A673 (cell line): ENCODE measurements around the gene AMBRA1. TPM values are rescaled to one million over a fixed set of nuclear protein-coding genes. Genes with fewer than 3 reads are reported as not detected.

Experiments used
- BruUV-seq: library from RNA; stranded (reverse); fragments of 400-500 nt; replicated peaks from 2 replicates; lab custom pipeline; 2021; lab: Mats Ljungman, UMichigan
- CTCF ChIA-PET: fragments of 300-600 bp; sonication (Branson Sonifier 250); formaldehyde crosslinking; loops from one replicate; lab custom pipeline; 2022; ENCODE audit warnings: antibody characterized with exemption; lab: Charles Lee
- POLR2A ChIA-PET: fragments of 300-600 bp; sonication (Branson Sonifier 250); formaldehyde crosslinking; loops from one replicate; lab custom pipeline; 2022; ENCODE audit warnings: antibody characterized with exemption; ENCODE audit not compliant: low non-redundant PET; lab: Charles Lee
- DNase-seq: peaks from one replicate; pipeline ENCODE4 v3.0.0-alpha.2; 2015; ENCODE audit warnings: low spot score
- H3K27ac ChIP-seq: fragments of 200-600 bp; sonication (generic); 2 replicates; pipeline ENCODE4 v1.5.1; 2016; ENCODE audit warnings: mixed run types, low read depth, mild to moderate bottlenecking, mixed read lengths, antibody characterized with exemption, low read length; ENCODE audit not compliant: poor library complexity, severe bottlenecking
- H3K27me3 ChIP-seq: fragments of 200-600 bp; sonication (generic); replicated peaks from 2 replicates; pipeline ENCODE4 v1.6.1; 2017; ENCODE audit warnings: mixed run types, low read depth, mild to moderate bottlenecking, mixed read lengths, antibody characterized with exemption, low read length; ENCODE audit not compliant: insufficient read depth, poor library complexity
- H3K36me3 ChIP-seq: fragments of 200-600 bp; sonication (generic); 2 replicates; pipeline ENCODE4 v1.6.1; 2016; ENCODE audit warnings: mixed run types, mild to moderate bottlenecking, mixed read lengths, antibody characterized with exemption, low read length; ENCODE audit not compliant: insufficient read depth, poor library complexity, severe bottlenecking
- H3K4me1 ChIP-seq: fragments of 200-600 bp; sonication (generic); 2 replicates; pipeline ENCODE4 v1.6.1; 2017; ENCODE audit warnings: mixed run types, mild to moderate bottlenecking, mixed read lengths, antibody characterized with exemption, low read length; ENCODE audit not compliant: insufficient read depth, poor library complexity, severe bottlenecking
- H3K4me3 ChIP-seq: fragments of 200-600 bp; sonication (generic); 2 replicates; pipeline ENCODE4 v1.5.1; 2016; ENCODE audit warnings: low read depth, mixed run types, mild to moderate bottlenecking, mixed read lengths, low read length; ENCODE audit not compliant: poor library complexity, severe bottlenecking
- H3K9me3 ChIP-seq: fragments of 200-600 bp; sonication (generic); 2 replicates; pipeline ENCODE4 v1.6.1; 2016; ENCODE audit warnings: mixed run types, low read depth, mild to moderate bottlenecking, mixed read lengths, antibody characterized with exemption, low read length; ENCODE audit not compliant: poor library complexity, severe bottlenecking
- EZH2 ChIP-seq: fragments of 200-600 bp; sonication (generic); IDR thresholded peaks from 2 replicates; pipeline ENCODE4 v1.6.1; 2017; ENCODE audit warnings: borderline replicate concordance, low read depth, mild to moderate bottlenecking, mixed read lengths, antibody characterized with exemption, low read length; ENCODE audit not compliant: poor library complexity, severe bottlenecking
- intact Hi-C: fragments of 100-400 bp; cut with micrococcal nuclease; formaldehyde crosslinking; loops from one replicate; pipeline ENCODE4 v1.10.0; 2022; ENCODE audit not compliant: unreplicated experiment
- total RNA-seq: library from RNA; stranded (reverse); gene quantifications from 2 replicates; pipeline ENCODE4 v1.2.3, GENCODE V29; 2021
- TF ChIP-seq, protein P1 (sequence below): fragments of 300-800, 200-600 bp; sonication (generic); conservative IDR thresholded peaks from 2 replicates; pipeline ENCODE4 v1.5.1; 2017; ENCODE audit warnings: low read depth, mild to moderate bottlenecking, antibody characterized with exemption, low read length, moderate library complexity, mixed read lengths

Gene AMBRA1
- total RNA-seq, 1 experiment from 2014 or later = 78.1 TPM

DNA sequence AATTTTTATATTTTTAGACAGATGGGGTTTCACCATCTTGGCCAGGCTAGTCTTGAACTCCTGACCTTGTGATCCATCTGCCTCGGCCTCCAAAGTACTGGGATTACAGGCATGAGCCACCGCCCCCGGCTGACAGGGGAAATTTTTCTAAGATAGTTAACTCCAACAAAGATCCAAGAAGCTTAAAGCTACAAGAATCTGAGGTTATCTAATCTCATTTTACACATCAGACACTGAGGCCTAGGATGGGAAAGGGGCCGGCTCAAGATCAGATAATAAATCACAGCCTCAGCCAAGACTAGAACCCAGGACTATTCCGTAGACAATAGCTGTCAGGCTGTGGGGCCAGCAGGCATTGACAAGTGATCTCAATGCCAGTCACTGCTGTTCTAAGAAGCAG lies 94.0 kb downstream of the AMBRA1 start:
- Histone ChIP-seq H3K36me3 (peaks cover 4% of the 10 kb centered on the region), H3K9me3 (no peaks in the 10 kb centered on the region), H3K27ac (no peak overlapping the region), H3K4me1 (peaks cover 5% of the 10 kb centered on the region), H3K4me3 (no peak overlapping the region), H3K27me3 (no peaks in the 10 kb centered on the region)
- TF ChIP-seq, protein P1, sequence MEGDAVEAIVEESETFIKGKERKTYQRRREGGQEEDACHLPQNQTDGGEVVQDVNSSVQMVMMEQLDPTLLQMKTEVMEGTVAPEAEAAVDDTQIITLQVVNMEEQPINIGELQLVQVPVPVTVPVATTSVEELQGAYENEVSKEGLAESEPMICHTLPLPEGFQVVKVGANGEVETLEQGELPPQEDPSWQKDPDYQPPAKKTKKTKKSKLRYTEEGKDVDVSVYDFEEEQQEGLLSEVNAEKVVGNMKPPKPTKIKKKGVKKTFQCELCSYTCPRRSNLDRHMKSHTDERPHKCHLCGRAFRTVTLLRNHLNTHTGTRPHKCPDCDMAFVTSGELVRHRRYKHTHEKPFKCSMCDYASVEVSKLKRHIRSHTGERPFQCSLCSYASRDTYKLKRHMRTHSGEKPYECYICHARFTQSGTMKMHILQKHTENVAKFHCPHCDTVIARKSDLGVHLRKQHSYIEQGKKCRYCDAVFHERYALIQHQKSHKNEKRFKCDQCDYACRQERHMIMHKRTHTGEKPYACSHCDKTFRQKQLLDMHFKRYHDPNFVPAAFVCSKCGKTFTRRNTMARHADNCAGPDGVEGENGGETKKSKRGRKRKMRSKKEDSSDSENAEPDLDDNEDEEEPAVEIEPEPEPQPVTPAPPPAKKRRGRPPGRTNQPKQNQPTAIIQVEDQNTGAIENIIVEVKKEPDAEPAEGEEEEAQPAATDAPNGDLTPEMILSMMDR = no peak
- no peak for TF ChIP-seq EZH2
- BruUV-seq = no TSS peak
- DNase-seq = no peak
- ChIA-PET CTCF (interaction anchor here (1.1 to 1.8 kb wide), 3 partner anchors 9 to 29 kb away, joined by 4 to 6 read pairs (median 4); no protein-coding TSS in a partner anchor), POLR2A (no interaction called here)
- intact Hi-C loops = no loop called here

DNA sequence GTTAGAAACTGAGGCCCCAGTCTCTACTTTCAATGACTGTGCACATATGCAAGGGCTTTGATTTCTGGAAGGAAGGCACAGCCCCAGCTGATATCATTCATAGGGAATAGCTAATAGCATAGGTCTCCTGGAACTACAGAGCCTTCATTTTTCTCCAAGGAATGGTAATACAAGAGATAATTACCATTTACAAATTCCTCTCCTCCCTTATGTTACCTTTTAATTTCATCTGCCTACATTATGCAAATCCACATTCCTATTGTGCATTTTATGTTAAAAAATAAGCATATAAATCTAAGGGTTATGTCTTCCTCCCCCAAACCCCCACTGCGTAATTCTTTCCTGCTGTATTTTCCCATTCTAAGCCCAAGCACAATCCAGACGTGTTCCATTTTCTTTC lies 94.9 kb downstream of the AMBRA1 start:
- CTCF ChIA-PET = interaction anchor here (0.5 to 1.4 kb wide), 2 partner anchors 9 to 1449 kb away, joined by 3 to 5 read pairs; no protein-coding TSS in a partner anchor
- no peak overlapping the region for H3K4me3 ChIP-seq
- intact Hi-C loops = no loop called here
- POLR2A ChIA-PET = no interaction called here
- H3K36me3 ChIP-seq = peaks cover 4% of the 10 kb centered on the region
- DNase-seq = no peak
- no peak for TF ChIP-seq EZH2
- TF ChIP-seq, protein P1 = no peak
- H3K9me3 ChIP-seq = no peaks in the 10 kb centered on the region
- no peak overlapping the region for H3K27ac ChIP-seq
- BruUV-seq = no TSS peak
- no peaks in the 10 kb centered on the region for H3K27me3 ChIP-seq
- H3K4me1 ChIP-seq = peaks cover 13% of the 10 kb centered on the region

DNA sequence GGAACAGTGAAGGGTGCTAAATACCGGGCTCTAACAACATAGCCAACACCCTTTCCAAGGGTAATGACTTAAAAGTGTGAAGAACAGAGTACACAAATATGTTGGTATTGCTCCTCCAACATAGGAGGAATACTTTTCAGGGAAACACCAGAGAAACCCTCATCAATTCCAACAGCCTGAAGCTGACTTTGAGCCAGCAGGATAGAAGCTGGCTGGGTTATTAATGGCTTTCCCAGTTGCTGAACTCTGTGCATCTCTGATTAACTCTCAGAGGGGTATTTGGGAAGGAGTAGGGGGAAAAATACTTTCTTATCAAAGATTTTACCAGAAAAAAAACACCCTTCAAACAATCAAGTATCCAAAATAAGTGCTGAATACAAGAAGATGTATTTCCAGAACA lies 95.6 kb downstream of the AMBRA1 start:
- no peak for TF ChIP-seq EZH2
- TF ChIP-seq, protein P1 = no peak

More for the DNA sequence above, 95.6 kb downstream of the AMBRA1 start:
- Histone ChIP-seq H3K27ac (no peak overlapping the region), H3K4me1 (peaks cover 21% of the 10 kb centered on the region), H3K9me3 (no peaks in the 10 kb centered on the region), H3K4me3 (no peak overlapping the region), H3K27me3 (no peaks in the 10 kb centered on the region), H3K36me3 (peaks cover 8% of the 10 kb centered on the region)
- intact Hi-C loops = no loop called here
- CTCF ChIA-PET = interaction anchor here (1.4 kb wide), 1 partner anchor 8 kb away, joined by 5 read pairs; no protein-coding TSS in a partner anchor
- no peak for DNase-seq
- no TSS peak for BruUV-seq
- POLR2A ChIA-PET = no interaction called here
